ENCODE results near the gene NBPF3. TPM values are rescaled to one million over a fixed set of nuclear protein-coding genes. Genes with fewer than 3 reads are reported as not detected.

The NBPF3 gene
- total and polyA plus RNA-seq, 4 donors, result 1.4 to 4.0 (median 1.7) TPM

DNA sequence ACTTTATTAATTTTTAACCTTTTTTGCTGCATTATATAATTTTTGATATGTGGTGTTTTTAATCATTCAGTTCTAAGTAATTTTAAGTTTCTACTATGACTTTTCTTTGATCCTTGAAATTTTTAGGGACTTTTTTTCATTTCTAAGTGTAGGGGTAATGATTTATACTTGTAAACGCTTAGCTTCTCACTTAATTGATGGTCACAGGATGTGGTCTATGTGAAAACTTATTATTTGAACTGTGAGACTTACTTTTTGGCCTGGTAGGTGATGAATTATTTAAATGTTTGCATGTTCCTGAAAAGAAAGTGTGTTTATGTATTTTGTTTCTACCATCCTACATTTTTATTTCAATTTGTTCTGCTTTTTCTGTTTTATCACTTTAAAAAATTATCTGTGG is 86.5 kb downstream of the NBPF3 start:
- 86% methylated on average over 1 of the region's 1 CpG for whole genome bisulfite sequencing
- H3K36me3 ChIP-seq (ENCODE audit: control insufficient read depth in 4 of 4, insufficient read depth in 3 of 4, low read depth in 1 of 4, low read length in 3 of 4), result no peaks in the 10 kb centered on the region
- H3K27me3 ChIP-seq (ENCODE audit: control insufficient read depth in 4 of 4, insufficient read depth in 4 of 4, low read length in 3 of 4), result no peaks in the 10 kb centered on the region
- H3K4me3 ChIP-seq (ENCODE audit: low read depth in 1 of 3, low read length in 3 of 3), result no peak overlapping the region
- H3K4me1 ChIP-seq (ENCODE audit: control insufficient read depth in 4 of 4, insufficient read depth in 4 of 4, low read length in 3 of 4), result peaks cover 0 to 3% (median 0%) of the 10 kb centered on the region in 4 donors
- TF ChIP-seq GABPA (IDR thresholded peaks at IDR 0.05 in 1 of 2, conservative IDR thresholded peaks at IDR 0.05 in 1 of 2) (no peak), FOXA2 (IDR thresholded peaks at IDR 0.05) (no peak), RAD21 (IDR thresholded peaks at IDR 0.05) (no peak), REST (IDR thresholded peaks at IDR 0.05) (no peak), NR2F2 (IDR thresholded peaks at IDR 0.05) (no peak), FOXA1 (IDR thresholded peaks at IDR 0.05) (no peak), HNF4G (IDR thresholded peaks at IDR 0.05) (no peak), JUND (IDR thresholded peaks at IDR 0.05) (no peak), MAX (IDR thresholded peaks at IDR 0.05) (no peak), YY1 (IDR thresholded peaks at IDR 0.05) (no peak), TAF1 (conservative IDR thresholded peaks at IDR 0.05) (no peak), SP1 (IDR thresholded peaks at IDR 0.05) (no peak), RXRA (IDR thresholded peaks at IDR 0.05) (no peak), EGR1 (IDR thresholded peaks at IDR 0.05; ENCODE audit: low read depth in 2 of 2) (no peak), HNF4A (conservative IDR thresholded peaks at IDR 0.05) (no peak)
- TF ChIP-seq, protein P1, sequence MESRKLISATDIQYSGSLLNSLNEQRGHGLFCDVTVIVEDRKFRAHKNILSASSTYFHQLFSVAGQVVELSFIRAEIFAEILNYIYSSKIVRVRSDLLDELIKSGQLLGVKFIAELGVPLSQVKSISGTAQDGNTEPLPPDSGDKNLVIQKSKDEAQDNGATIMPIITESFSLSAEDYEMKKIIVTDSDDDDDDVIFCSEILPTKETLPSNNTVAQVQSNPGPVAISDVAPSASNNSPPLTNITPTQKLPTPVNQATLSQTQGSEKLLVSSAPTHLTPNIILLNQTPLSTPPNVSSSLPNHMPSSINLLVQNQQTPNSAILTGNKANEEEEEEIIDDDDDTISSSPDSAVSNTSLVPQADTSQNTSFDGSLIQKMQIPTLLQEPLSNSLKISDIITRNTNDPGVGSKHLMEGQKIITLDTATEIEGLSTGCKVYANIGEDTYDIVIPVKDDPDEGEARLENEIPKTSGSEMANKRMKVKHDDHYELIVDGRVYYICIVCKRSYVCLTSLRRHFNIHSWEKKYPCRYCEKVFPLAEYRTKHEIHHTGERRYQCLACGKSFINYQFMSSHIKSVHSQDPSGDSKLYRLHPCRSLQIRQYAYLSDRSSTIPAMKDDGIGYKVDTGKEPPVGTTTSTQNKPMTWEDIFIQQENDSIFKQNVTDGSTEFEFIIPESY (IDR thresholded peaks at IDR 0.05), result no peak
- TF ChIP-seq, protein P2, sequence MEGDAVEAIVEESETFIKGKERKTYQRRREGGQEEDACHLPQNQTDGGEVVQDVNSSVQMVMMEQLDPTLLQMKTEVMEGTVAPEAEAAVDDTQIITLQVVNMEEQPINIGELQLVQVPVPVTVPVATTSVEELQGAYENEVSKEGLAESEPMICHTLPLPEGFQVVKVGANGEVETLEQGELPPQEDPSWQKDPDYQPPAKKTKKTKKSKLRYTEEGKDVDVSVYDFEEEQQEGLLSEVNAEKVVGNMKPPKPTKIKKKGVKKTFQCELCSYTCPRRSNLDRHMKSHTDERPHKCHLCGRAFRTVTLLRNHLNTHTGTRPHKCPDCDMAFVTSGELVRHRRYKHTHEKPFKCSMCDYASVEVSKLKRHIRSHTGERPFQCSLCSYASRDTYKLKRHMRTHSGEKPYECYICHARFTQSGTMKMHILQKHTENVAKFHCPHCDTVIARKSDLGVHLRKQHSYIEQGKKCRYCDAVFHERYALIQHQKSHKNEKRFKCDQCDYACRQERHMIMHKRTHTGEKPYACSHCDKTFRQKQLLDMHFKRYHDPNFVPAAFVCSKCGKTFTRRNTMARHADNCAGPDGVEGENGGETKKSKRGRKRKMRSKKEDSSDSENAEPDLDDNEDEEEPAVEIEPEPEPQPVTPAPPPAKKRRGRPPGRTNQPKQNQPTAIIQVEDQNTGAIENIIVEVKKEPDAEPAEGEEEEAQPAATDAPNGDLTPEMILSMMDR (IDR thresholded peaks at IDR 0.05; ENCODE audit: low read depth, low read length, missing input control), result no peak
- TF ChIP-seq, protein P3, sequence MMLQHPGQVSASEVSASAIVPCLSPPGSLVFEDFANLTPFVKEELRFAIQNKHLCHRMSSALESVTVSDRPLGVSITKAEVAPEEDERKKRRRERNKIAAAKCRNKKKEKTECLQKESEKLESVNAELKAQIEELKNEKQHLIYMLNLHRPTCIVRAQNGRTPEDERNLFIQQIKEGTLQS (IDR thresholded peaks at IDR 0.05), result no peak
- no peaks in the 10 kb centered on the region for H3K9me3 ChIP-seq (ENCODE audit: control insufficient read depth in 4 of 4, low read length in 3 of 4)
- no peak overlapping the region for H3K9ac ChIP-seq (ENCODE audit: low read depth in 1 of 2, low read length in 2 of 2)
- no peak overlapping the region for H3K27ac ChIP-seq (ENCODE audit: low read depth in 1 of 2, low read length in 2 of 2)
- no peak for DNase-seq (ENCODE audit: low spot score)
